ENCODE measurements around the gene C19orf85. TPM values are rescaled to one million over a fixed set of nuclear protein-coding genes. Genes with fewer than 3 reads are reported as not detected.

The C19orf85 gene
- total RNA-seq, 1 donor from 2014 or later, result not detected

DNA sequence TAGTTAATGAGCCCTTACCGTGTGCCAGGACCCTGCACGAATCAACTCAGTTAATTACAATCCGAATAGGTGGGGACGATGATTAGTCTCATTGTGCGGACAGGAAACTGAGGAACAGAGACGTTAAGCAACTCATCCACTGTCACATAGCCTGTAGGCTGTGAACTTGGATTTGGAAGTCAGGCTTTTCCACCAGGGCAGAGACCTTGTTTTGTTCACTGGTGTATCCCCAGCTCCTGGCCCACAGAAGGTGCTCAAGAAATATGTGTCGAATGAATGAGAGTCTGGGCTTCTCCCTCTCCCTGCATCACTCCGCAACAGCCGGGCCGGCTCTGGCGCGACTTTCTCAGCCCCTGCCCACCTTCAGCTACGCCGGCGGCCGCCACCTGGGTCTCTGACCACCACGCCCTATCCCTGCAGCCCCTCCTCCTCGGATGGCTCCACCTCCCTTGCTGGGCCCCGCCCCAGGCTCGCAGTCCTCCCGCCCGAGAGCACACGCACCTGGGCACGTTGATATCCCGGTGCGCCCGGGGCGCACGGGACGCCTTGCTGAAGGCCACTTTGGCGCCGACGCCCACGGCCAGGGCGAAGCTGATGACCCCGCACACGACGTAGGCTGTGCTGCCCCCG is 22.7 kb downstream of the C19orf85 start:
- no peak overlapping the region for H3K27ac ChIP-seq (ENCODE audit: low read depth, low read length)
- H3K36me3 ChIP-seq (ENCODE audit: control insufficient read depth in 3 of 3, insufficient read depth in 3 of 3, low read length in 3 of 3), result no peaks in the 10 kb centered on the region
- no peak overlapping the region for H3K4me3 ChIP-seq (ENCODE audit: low read length in 3 of 3)
- H3K27me3 ChIP-seq (ENCODE audit: control insufficient read depth in 3 of 3, insufficient read depth in 3 of 3, low read length in 3 of 3), result peaks cover 78 to 82% (median 80%) of the 10 kb centered on the region in 3 donors
- no peaks in the 10 kb centered on the region for H3K9me3 ChIP-seq (ENCODE audit: control insufficient read depth in 3 of 3, low read length in 3 of 3)
- H3K4me1 ChIP-seq (ENCODE audit: control insufficient read depth in 3 of 3, insufficient read depth in 3 of 3, low read length in 3 of 3), result peaks cover 3 to 11% (median 3%) of the 10 kb centered on the region in 3 donors
- H3K9ac ChIP-seq (ENCODE audit: low read depth in 1 of 3, low read length in 3 of 3), result no peak overlapping the region

- Histone ChIP-seq H3K4me1 (ENCODE audit: control insufficient read depth in 3 of 3, insufficient read depth in 3 of 3, low read length in 3 of 3) (peaks cover 3 to 11% (median 3%) of the 10 kb centered on the region in 3 donors), H3K36me3 (ENCODE audit: control insufficient read depth in 3 of 3, insufficient read depth in 3 of 3, low read length in 3 of 3) (no peaks in the 10 kb centered on the region), H3K27ac (ENCODE audit: low read depth, low read length) (no peak overlapping the region), H3K9ac (ENCODE audit: low read depth in 1 of 3, low read length in 3 of 3) (no peak overlapping the region), H3K9me3 (ENCODE audit: control insufficient read depth in 3 of 3, low read length in 3 of 3) (no peaks in the 10 kb centered on the region), H3K27me3 (ENCODE audit: control insufficient read depth in 3 of 3, insufficient read depth in 3 of 3, low read length in 3 of 3) (peaks cover 77 to 78% (median 78%) of the 10 kb centered on the region in 3 donors), H3K4me3 (ENCODE audit: low read length in 3 of 3) (no peak overlapping the region)
Measured at GRCh38 chr19:55441319-55441691, 23.2 kb downstream of the C19orf85 start.

- H3K4me3 ChIP-seq (ENCODE audit: low read length in 3 of 3), result no peak overlapping the region
- H3K4me1 ChIP-seq (ENCODE audit: control insufficient read depth in 3 of 3, insufficient read depth in 3 of 3, low read length in 3 of 3), result peaks cover 3 to 11% (median 3%) of the 10 kb centered on the region in 3 donors
- H3K9me3 ChIP-seq (ENCODE audit: control insufficient read depth in 3 of 3, low read length in 3 of 3), result no peaks in the 10 kb centered on the region
- no peak overlapping the region for H3K9ac ChIP-seq (ENCODE audit: low read depth in 1 of 3, low read length in 3 of 3)
- H3K27ac ChIP-seq (ENCODE audit: low read depth, low read length), result no peak overlapping the region
- peaks cover 72 to 76% (median 74%) of the 10 kb centered on the region in 3 donors for H3K27me3 ChIP-seq (ENCODE audit: control insufficient read depth in 3 of 3, insufficient read depth in 3 of 3, low read length in 3 of 3)
- H3K36me3 ChIP-seq (ENCODE audit: control insufficient read depth in 3 of 3, insufficient read depth in 3 of 3, low read length in 3 of 3), result no peaks in the 10 kb centered on the region
Measured at GRCh38 chr19:55440411-55441105, 24.0 kb downstream of the C19orf85 start.

DNA sequence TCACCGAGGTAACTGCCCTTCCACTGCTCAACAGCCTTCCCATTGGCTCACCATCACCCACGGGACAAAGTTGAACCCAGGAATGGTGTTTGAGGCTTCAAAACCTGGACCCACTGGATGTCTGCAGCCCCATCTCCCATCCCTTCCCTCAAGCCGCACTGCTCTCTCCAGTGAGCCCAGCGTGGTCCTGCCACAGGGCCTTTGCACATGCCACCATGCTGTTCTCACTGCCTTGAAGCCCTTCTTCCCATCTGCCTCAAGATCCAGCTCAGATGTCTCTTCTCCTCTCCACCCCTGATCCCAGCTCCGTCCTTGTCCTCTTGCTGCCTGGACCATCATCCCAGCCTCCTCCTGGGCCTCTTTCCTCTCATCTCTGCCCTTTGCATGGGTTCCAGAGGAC is 25.5 kb downstream of the C19orf85 start:
- H3K9me3 ChIP-seq (ENCODE audit: control insufficient read depth in 3 of 3, low read length in 3 of 3), result no peaks in the 10 kb centered on the region
- H3K4me1 ChIP-seq (ENCODE audit: control insufficient read depth in 3 of 3, insufficient read depth in 3 of 3, low read length in 3 of 3), result peaks cover 3 to 11% (median 3%) of the 10 kb centered on the region in 3 donors
- H3K36me3 ChIP-seq (ENCODE audit: control insufficient read depth in 3 of 3, insufficient read depth in 3 of 3, low read length in 3 of 3), result no peaks in the 10 kb centered on the region
- no peak overlapping the region for H3K9ac ChIP-seq (ENCODE audit: low read depth in 1 of 3, low read length in 3 of 3)
- no peak overlapping the region for H3K27ac ChIP-seq (ENCODE audit: low read depth, low read length)
- H3K27me3 ChIP-seq (ENCODE audit: control insufficient read depth in 3 of 3, insufficient read depth in 3 of 3, low read length in 3 of 3), result peaks cover 70 to 76% (median 71%) of the 10 kb centered on the region in 3 donors
- H3K4me3 ChIP-seq (ENCODE audit: low read length in 3 of 3), result no peak overlapping the region

- no peaks in the 10 kb centered on the region for H3K9me3 ChIP-seq (ENCODE audit: control insufficient read depth in 3 of 3, low read length in 3 of 3)
- no peak overlapping the region for H3K27ac ChIP-seq (ENCODE audit: low read depth, low read length)
- no peaks in the 10 kb centered on the region for H3K36me3 ChIP-seq (ENCODE audit: control insufficient read depth in 3 of 3, insufficient read depth in 3 of 3, low read length in 3 of 3)
- H3K27me3 ChIP-seq (ENCODE audit: control insufficient read depth in 3 of 3, insufficient read depth in 3 of 3, low read length in 3 of 3), result peaks cover 73 to 83% (median 74%) of the 10 kb centered on the region in 3 donors
- H3K4me1 ChIP-seq (ENCODE audit: control insufficient read depth in 3 of 3, insufficient read depth in 3 of 3, low read length in 3 of 3), result peaks cover 3 to 11% (median 3%) of the 10 kb centered on the region in 3 donors
- H3K9ac ChIP-seq (ENCODE audit: low read depth in 1 of 3, low read length in 3 of 3), result no peak overlapping the region
- no peak overlapping the region for H3K4me3 ChIP-seq (ENCODE audit: low read length in 3 of 3)
Measured at GRCh38 chr19:55437410-55437809, 27.1 kb downstream of the C19orf85 start.

DNA sequence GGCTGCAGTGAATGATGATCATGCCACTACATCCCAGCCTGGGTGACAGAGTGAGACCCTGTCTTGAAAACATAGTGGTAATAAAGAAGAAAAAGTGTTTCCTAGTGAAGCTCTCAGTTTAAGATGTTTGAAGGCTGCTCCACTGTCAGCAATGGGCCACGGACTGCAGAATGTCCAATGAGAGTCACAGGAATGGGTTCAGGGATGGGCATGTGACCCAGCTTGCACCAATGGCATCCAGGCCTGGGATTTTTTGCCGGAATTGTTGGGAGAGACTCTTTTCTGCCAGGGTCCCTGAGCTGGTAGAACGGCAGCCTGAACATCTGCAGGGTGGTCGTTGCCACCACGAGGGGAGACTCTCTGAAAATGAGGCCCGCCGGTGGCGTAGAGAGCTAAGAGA is 27.7 kb downstream of the C19orf85 start:
- Histone ChIP-seq H3K4me1 (ENCODE audit: control insufficient read depth in 3 of 3, insufficient read depth in 3 of 3, low read length in 3 of 3) (peaks cover 3 to 11% (median 3%) of the 10 kb centered on the region in 3 donors), H3K27me3 (ENCODE audit: control insufficient read depth in 3 of 3, insufficient read depth in 3 of 3, low read length in 3 of 3) (peaks cover 76 to 86% (median 77%) of the 10 kb centered on the region in 3 donors), H3K27ac (ENCODE audit: low read depth, low read length) (no peak overlapping the region), H3K4me3 (ENCODE audit: low read length in 3 of 3) (no peak overlapping the region), H3K9ac (ENCODE audit: low read depth in 1 of 3, low read length in 3 of 3) (no peak overlapping the region), H3K36me3 (ENCODE audit: control insufficient read depth in 3 of 3, insufficient read depth in 3 of 3, low read length in 3 of 3) (no peaks in the 10 kb centered on the region), H3K9me3 (ENCODE audit: control insufficient read depth in 3 of 3, low read length in 3 of 3) (no peaks in the 10 kb centered on the region)

GRCh38 chr19:55435020-55435419 is 29.5 kb downstream of the C19orf85 start:
- Histone ChIP-seq H3K4me3 (ENCODE audit: low read length in 3 of 3) (no peak overlapping the region), H3K36me3 (ENCODE audit: control insufficient read depth in 3 of 3, insufficient read depth in 3 of 3, low read length in 3 of 3) (no peaks in the 10 kb centered on the region), H3K9me3 (ENCODE audit: control insufficient read depth in 3 of 3, low read length in 3 of 3) (no peaks in the 10 kb centered on the region), H3K27me3 (ENCODE audit: control insufficient read depth in 3 of 3, insufficient read depth in 3 of 3, low read length in 3 of 3) (peaks cover 76 to 86% (median 77%) of the 10 kb centered on the region in 3 donors), H3K9ac (ENCODE audit: low read depth in 1 of 3, low read length in 3 of 3) (no peak overlapping the region), H3K4me1 (ENCODE audit: control insufficient read depth in 3 of 3, insufficient read depth in 3 of 3, low read length in 3 of 3) (no peaks in the 10 kb centered on the region), H3K27ac (ENCODE audit: low read depth, low read length) (no peak overlapping the region)

- Histone ChIP-seq H3K4me1 (ENCODE audit: control insufficient read depth in 3 of 3, insufficient read depth in 3 of 3, low read length in 3 of 3) (no peaks in the 10 kb centered on the region), H3K4me3 (ENCODE audit: low read length in 3 of 3) (no peak overlapping the region), H3K27me3 (ENCODE audit: control insufficient read depth in 3 of 3, insufficient read depth in 3 of 3, low read length in 3 of 3) (peaks cover 72 to 88% (median 77%) of the 10 kb centered on the region in 3 donors), H3K36me3 (ENCODE audit: control insufficient read depth in 3 of 3, insufficient read depth in 3 of 3, low read length in 3 of 3) (no peaks in the 10 kb centered on the region), H3K9ac (ENCODE audit: low read depth in 1 of 3, low read length in 3 of 3) (no peak overlapping the region), H3K27ac (ENCODE audit: low read depth, low read length) (no peak overlapping the region), H3K9me3 (ENCODE audit: control insufficient read depth in 3 of 3, low read length in 3 of 3) (no peaks in the 10 kb centered on the region)
Measured at GRCh38 chr19:55434356-55434919, 30.1 kb downstream of the C19orf85 start.

- Histone ChIP-seq H3K9ac (ENCODE audit: low read depth in 1 of 3, low read length in 3 of 3) (no peak overlapping the region), H3K27me3 (ENCODE audit: control insufficient read depth in 3 of 3, insufficient read depth in 3 of 3, low read length in 3 of 3) (peaks cover 72 to 87% (median 72%) of the 10 kb centered on the region in 3 donors), H3K4me3 (ENCODE audit: low read length in 3 of 3) (no peak overlapping the region), H3K36me3 (ENCODE audit: control insufficient read depth in 3 of 3, insufficient read depth in 3 of 3, low read length in 3 of 3) (no peaks in the 10 kb centered on the region), H3K4me1 (ENCODE audit: control insufficient read depth in 3 of 3, insufficient read depth in 3 of 3, low read length in 3 of 3) (no peaks in the 10 kb centered on the region), H3K9me3 (ENCODE audit: control insufficient read depth in 3 of 3, low read length in 3 of 3) (no peaks in the 10 kb centered on the region), H3K27ac (ENCODE audit: low read depth, low read length) (no peak overlapping the region)
Measured at GRCh38 chr19:55433292-55433691, 31.3 kb downstream of the C19orf85 start.

All from skeletal muscle tissue (tissue), 4 donors.